ENCODE data around the gene CNTNAP2.

Gene CNTNAP2

GRCh38 chr7:147196481-147196880, 1079.9 kb downstream of the CNTNAP2 start:
- in situ Hi-C loops (cut with HindIII; ENCODE audit: low sequenced_read_pairs): no loop called here

- in situ Hi-C loops (cut with HindIII; ENCODE audit: low sequenced_read_pairs): no loop called here
These were observed 1080.4 kb downstream of the CNTNAP2 start for GRCh38 chr7:147197006-147197405.

DNA sequence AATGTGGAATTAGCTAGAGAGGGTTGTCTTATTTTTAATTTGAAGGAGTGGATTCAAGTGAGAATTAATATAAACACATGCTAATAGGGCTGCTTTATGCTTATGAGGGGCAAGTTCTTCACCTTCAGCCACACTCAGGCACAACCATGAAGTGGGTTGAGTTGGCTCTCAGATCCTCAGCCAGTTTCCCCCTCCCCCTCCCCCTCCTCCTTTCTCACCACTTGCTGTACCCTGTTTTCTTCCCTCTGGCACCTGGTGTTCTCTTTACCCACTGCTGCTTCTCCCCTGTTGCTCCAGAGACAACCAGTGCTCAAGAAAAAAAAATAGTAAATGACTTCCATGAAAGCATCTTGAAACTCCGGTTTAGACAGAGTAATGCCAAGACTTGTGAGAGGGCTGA, 1083.3 kb downstream of the CNTNAP2 start:
- in situ Hi-C loops (cut with HindIII; ENCODE audit: low sequenced_read_pairs): no loop called here

GRCh38 chr7:147207988-147208387, 1091.4 kb downstream of the CNTNAP2 start:
- in situ Hi-C loops (cut with HindIII; ENCODE audit: low sequenced_read_pairs): no loop called here

- in situ Hi-C loops (cut with HindIII; ENCODE audit: low sequenced_read_pairs): no loop called here
These were observed 1114.7 kb downstream of the CNTNAP2 start for GRCh38 chr7:147231275-147231674.

DNA sequence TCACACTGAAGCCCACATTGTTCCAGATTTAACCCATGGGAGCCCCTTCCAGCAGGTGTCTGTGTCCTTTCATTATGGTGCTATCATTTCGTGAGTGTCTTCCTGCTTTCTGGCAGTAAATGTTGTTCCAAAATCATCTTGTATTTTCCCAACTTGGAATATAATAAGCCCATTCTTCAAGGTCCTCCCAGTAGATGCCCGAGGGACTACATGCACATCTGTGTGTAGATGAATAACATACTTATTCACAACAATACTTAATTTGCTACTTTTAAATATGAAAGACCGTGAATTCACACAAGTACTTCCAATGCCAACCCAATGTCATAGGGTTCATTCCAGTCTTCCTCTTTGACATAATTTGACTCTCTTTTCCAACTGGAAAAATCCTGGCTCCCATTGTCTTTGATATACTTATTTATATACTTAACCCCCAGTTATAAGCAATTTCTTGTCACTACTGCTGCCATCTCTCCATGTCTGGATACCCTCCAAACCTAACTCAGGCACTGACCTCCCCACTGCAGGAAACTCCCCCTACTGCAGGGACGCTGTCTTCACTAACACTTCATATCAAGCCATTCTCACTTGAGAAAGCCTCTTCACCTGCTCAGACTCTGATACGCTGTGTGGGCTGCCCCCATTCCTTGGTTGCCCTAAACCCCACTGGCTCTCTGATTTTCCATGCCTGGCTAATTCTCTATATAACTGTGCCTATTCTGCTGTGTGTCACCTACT, 1119.2 kb downstream of the CNTNAP2 start:
- in situ Hi-C loops (cut with HindIII; ENCODE audit: low sequenced_read_pairs): no loop called here

GRCh38 chr7:147240468-147240867, 1123.9 kb downstream of the CNTNAP2 start:
- in situ Hi-C loops (cut with HindIII; ENCODE audit: low sequenced_read_pairs): no loop called here

DNA sequence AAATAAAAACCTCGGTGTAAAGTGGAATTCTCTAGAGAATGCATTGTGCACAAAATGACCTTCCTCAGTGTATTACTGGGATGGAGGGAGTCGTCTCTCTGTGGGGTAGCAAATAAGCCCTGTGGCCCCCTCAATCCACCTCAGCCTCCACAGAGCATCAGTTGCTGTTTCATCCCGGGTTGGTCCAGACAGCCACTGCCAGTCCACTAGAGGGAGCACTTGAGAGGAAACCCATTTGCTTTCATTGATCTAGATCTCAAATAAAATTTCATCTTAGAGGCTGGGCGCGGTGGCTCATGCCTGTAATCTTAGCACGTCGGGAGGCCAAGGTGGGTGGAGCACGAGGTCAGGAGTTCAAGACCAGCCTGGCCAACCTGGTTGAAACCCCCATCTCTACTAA, 1128.7 kb downstream of the CNTNAP2 start:
- in situ Hi-C loops (cut with HindIII; ENCODE audit: low sequenced_read_pairs): no loop called here

DNA sequence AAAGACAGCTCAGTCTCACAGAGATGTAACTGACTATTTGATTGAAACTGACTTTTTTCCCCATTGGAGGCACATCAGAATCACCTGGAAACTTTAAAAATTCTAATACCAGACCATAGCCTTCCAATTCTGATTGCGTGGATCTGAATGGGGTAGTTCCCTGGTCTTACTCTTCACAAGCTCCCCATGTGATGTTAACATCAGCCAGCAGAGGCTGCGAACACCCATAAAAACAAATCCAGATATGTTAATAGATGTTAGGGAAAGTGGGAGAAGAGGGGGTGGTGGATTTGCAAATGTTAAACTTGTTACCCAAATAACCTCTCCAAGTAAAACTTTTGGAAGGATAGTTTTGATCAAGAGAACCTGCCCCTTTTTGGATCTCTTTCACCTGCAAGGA, 1133.4 kb downstream of the CNTNAP2 start:
- in situ Hi-C loops (cut with HindIII; ENCODE audit: low sequenced_read_pairs): no loop called here

DNA sequence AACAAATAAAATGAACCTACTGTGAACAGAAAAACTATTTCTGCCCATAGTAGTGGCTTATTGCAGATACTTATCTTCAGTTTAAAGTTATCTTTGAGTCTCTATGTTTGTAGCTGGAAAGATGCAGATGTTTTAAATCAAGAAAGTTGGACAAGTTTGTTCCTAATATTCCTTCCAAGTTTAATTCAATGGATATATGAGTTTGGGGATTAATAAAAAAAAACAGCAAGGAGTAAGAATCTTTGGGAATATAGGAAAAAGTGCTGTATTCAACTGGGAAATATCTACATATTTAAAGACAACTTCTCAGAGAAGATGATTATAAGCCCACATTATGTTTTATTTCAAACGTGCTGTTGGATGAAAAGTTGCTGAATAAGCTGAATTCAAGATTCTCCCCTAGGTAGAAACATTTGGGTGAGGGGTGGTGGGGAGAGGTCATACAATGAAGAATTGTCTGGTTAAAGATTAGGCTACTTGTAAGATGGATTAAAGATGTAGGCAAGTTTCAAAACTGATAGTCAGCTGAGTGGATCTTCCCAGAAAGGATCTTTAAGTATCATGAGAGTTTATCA, 1135.2 kb downstream of the CNTNAP2 start:
- in situ Hi-C loops (cut with HindIII; ENCODE audit: low sequenced_read_pairs): no loop called here

GRCh38 chr7:147261693-147262092, 1145.1 kb downstream of the CNTNAP2 start:
- in situ Hi-C loops (cut with HindIII; ENCODE audit: low sequenced_read_pairs): no loop called here

GRCh38 chr7:147265528-147265927, 1148.9 kb downstream of the CNTNAP2 start:
- in situ Hi-C loops (cut with HindIII; ENCODE audit: low sequenced_read_pairs): no loop called here

GRCh38 chr7:147276106-147276505, 1159.5 kb downstream of the CNTNAP2 start:
- in situ Hi-C loops (cut with HindIII; ENCODE audit: low sequenced_read_pairs): no loop called here

DNA sequence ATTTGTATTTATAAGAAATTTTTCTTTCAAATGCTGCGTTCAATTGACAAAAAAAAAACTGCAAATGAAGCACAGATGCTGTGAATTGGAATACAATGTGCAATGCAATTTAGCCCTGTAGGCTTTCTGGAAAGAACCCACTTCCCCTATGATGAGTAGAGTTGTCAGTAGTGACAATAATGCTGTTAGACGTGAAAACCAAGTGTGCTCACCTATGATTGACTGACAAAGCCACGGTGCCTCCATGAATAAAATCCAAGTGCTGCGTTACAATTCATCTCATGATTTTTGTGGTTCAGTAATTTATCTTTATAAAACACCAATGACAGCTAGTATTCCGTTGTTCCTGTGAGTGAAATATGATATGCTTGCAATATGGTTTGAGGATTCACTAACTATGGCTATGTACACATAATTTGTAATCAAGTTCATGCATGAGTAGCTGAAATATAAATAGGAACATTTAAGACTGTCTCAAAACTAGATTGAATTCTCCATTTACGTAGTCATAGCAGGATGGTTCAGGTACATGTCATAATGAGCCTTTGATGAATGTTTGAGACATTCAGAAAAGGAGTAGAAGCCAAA, 1160.3 kb downstream of the CNTNAP2 start:
- in situ Hi-C loops (cut with HindIII; ENCODE audit: low sequenced_read_pairs): no loop called here

- in situ Hi-C loops (cut with HindIII; ENCODE audit: low sequenced_read_pairs): no loop called here
These were observed 1162.9 kb downstream of the CNTNAP2 start for GRCh38 chr7:147279514-147279913.

GRCh38 chr7:147279964-147280374, 1163.4 kb downstream of the CNTNAP2 start:
- in situ Hi-C loops (cut with HindIII; ENCODE audit: low sequenced_read_pairs): no loop called here

DNA sequence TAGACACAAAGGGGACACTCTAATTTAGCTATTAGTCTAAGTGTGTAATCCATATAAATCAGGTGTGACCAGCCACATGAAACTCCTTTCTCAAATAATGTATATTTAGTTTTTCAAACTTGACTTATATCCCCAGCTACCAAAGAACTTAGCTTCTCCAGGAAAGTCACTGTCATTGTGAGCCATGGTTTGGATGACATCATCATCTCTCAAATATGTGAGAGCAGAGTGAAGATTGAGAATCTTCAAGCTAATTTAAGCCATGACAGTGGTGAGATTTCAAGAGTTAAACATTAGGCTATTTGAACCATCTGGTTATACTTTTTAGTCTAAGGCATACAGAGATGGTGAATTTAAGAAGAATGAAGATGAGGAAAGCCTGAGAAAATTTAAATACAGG, 1165.6 kb downstream of the CNTNAP2 start:
- in situ Hi-C loops (cut with HindIII; ENCODE audit: low sequenced_read_pairs): no loop called here

- in situ Hi-C loops (cut with HindIII; ENCODE audit: low sequenced_read_pairs): no loop called here
These were observed 1179.6 kb downstream of the CNTNAP2 start for GRCh38 chr7:147296201-147296600.

GRCh38 chr7:147296986-147297385, 1180.4 kb downstream of the CNTNAP2 start:
- in situ Hi-C loops (cut with HindIII; ENCODE audit: low sequenced_read_pairs): no loop called here

DNA sequence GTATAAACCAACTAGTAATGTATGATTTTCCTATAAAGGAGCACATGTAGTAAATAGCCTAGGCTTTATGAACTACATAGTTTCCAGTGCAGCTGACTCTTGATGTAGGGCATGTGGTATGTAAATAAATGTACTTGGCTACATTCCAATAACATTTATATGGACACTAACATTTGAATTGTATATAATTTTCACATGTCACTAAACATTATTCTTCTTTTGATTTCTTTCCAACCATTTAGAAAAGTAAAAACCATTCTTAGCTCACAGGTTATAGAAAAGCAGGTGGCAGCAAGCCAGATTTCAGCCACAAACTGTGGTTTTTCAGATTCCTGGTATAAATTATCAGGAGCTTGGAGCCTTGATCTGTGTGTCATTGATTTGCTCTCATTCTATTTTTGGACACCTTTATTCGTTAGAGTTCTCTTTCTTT, 1182.0 kb downstream of the CNTNAP2 start:
- in situ Hi-C loops (cut with HindIII; ENCODE audit: low sequenced_read_pairs): no loop called here

DNA sequence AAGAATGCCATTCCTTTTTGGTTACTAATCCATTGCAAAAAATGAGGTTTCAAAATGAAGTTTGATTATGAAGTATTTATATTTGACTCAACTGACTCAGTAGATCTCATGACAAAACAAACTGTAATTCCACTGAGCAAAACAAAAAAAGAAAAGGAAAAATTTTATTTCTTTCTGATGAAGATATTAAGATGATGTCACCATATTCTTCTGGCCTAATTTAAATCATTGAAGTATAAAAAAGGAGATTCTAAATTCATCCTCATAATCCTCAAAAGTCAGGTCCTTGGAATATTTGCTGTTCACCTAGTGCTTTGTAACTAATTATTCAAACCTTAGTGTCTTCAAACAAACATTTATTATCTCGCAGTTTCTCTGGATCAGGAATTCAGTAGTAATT, 1183.7 kb downstream of the CNTNAP2 start:
- in situ Hi-C loops (cut with HindIII; ENCODE audit: low sequenced_read_pairs): no loop called here

GRCh38 chr7:147304376-147304775, 1187.8 kb downstream of the CNTNAP2 start:
- in situ Hi-C loops (cut with HindIII; ENCODE audit: low sequenced_read_pairs): no loop called here
